Measurements from ENCODE around the gene PCYT1A.

- TF ChIP-seq CTCF (optimal IDR thresholded peaks at IDR 0.05 in 1 of 3, IDR thresholded peaks at IDR 0.05 in 1 of 3, conservative IDR thresholded peaks at IDR 0.05 in 1 of 3; ENCODE audit: extremely low read depth in 1 of 3, insufficient read depth in 2 of 3, low read length in 3 of 3) (no peak), EZH2 (IDR thresholded peaks at IDR 0.05; ENCODE audit: low read length) (no peak)
Observed at GRCh38 chr3:196335503-196335948, 48.0 kb upstream of the PCYT1A start.

Measured in keratinocyte (primary cell).